ENCODE data around the gene DCDC2. TPM values are rescaled to one million over a fixed set of nuclear protein-coding genes. Genes with fewer than 3 reads are reported as not detected.

DCDC2 gene
- total and polyA plus RNA-seq, 10 donors = 0.02 to 0.03 TPM; not detected in 8

- H3K4me1 ChIP-seq = no peaks in the 10 kb centered on the region
- no peak for TF ChIP-seq CTCF (IDR thresholded peaks at IDR 0.05 in 8 of 11, conservative IDR thresholded peaks at IDR 0.05 in 3 of 11)
- no peak for TF ChIP-seq POLR2AphosphoS5 (IDR thresholded peaks at IDR 0.05)
- TF ChIP-seq POLR2A (IDR thresholded peaks at IDR 0.05) = no peak
- peaks cover 0 to 22% (median 10%) of the 10 kb centered on the region in 8 donors for H3K9me3 ChIP-seq
- WGBS, 5 donors = 69 to 85% (median 75%) methylated on average over 1 of the region's 1 CpG
- no peak overlapping the region for H3K27ac ChIP-seq
- intact Hi-C loops (cut with DNase I; ENCODE audit: low total_unique reads) = no loop called here
- no peak overlapping the region for H3K4me3 ChIP-seq
- no peaks in the 10 kb centered on the region for H3K27me3 ChIP-seq (replicated peaks in 1 of 7)
- no peak for DNase-seq
- no peaks in the 10 kb centered on the region for H3K36me3 ChIP-seq
Measured at GRCh38 chr6:24252280-24252679, 105.6 kb downstream of the DCDC2 start.

- Histone ChIP-seq H3K4me3 (no peak overlapping the region), H3K36me3 (no peaks in the 10 kb centered on the region), H3K27me3 (replicated peaks in 1 of 7) (no peaks in the 10 kb centered on the region), H3K27ac (no peak overlapping the region), H3K9me3 (peaks cover 0 to 22% (median 10%) of the 10 kb centered on the region in 8 donors), H3K4me1 (no peaks in the 10 kb centered on the region)
- TF ChIP-seq CTCF (IDR thresholded peaks at IDR 0.05 in 8 of 11, conservative IDR thresholded peaks at IDR 0.05 in 3 of 11) = no peak
- TF ChIP-seq POLR2A (IDR thresholded peaks at IDR 0.05) = no peak
- TF ChIP-seq POLR2AphosphoS5 (IDR thresholded peaks at IDR 0.05) = no peak
- intact Hi-C loops (cut with DNase I; ENCODE audit: low total_unique reads) = no loop called here
- 73 to 83% (median 77%) methylated on average over 2 of the region's 2 CpGs for WGBS, 5 donors
- DNase-seq = no peak
Measured at GRCh38 chr6:24251339-24251738, 106.5 kb downstream of the DCDC2 start.

DNA sequence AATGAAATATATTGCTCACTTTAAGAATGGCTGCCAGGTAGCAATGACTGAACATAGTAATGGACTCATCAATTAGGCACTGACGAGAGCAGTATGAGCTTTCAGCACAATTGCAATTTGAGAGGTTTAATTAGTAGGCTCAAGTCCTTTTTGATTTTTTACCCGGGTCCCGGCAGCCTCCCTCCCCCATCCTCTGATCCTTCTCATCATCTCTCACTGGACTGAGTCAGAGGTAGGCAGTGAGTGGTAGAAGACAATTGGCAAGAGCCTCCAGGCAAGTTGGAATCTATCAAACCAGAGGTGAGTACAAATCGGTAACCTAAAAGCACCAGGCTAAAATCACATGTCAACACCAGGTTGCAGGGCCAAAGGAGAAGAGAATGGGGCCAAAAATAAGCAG lies 107.9 kb downstream of the DCDC2 start:
- Histone ChIP-seq H3K4me1 (no peaks in the 10 kb centered on the region), H3K36me3 (no peaks in the 10 kb centered on the region), H3K9me3 (peaks cover 0 to 19% (median 10%) of the 10 kb centered on the region in 8 donors), H3K27ac (no peak overlapping the region), H3K27me3 (replicated peaks in 1 of 7) (no peaks in the 10 kb centered on the region), H3K4me3 (no peak overlapping the region)
- TF ChIP-seq POLR2AphosphoS5 (IDR thresholded peaks at IDR 0.05) (no peak), CTCF (IDR thresholded peaks at IDR 0.05 in 8 of 11, conservative IDR thresholded peaks at IDR 0.05 in 3 of 11) (no peak), POLR2A (IDR thresholded peaks at IDR 0.05) (no peak)
- intact Hi-C loops (cut with DNase I; ENCODE audit: low total_unique reads) = no loop called here
- WGBS, 5 donors = 58 to 83% (median 78%) methylated on average over 4 of the region's 4 CpGs
- DNase-seq = no peak

DNA sequence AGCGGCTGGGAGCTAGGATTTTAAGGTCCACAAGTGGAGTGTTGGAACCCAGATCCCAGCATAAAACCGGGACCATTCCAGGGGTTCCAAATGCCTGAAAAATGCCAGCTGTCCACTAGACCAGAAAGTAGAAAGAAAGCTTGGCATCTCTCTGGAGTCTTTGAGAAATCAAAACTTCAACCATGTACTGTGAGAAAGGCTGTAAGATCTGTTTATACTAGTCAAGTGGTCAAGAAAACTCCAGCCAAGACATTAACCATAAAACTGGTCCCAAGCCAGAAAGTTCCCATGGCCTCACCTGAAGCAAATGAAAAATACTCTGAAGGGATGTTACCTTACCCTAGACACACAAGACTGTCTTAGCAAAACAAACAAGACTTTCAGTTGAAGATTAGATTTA lies 112.6 kb downstream of the DCDC2 start:
- intact Hi-C loops (cut with DNase I; ENCODE audit: low total_unique reads) = no loop called here
- Histone ChIP-seq H3K4me3 (no peak overlapping the region), H3K9me3 (no peaks in the 10 kb centered on the region), H3K4me1 (no peaks in the 10 kb centered on the region), H3K27ac (no peak overlapping the region), H3K36me3 (no peaks in the 10 kb centered on the region), H3K27me3 (replicated peaks in 1 of 7) (peaks cover 0 to 9% (median 0%) of the 10 kb centered on the region in 7 donors)
- WGBS, 5 donors = 86 to 93% (median 89%) methylated on average over 2 of the region's 2 CpGs
- TF ChIP-seq POLR2A (IDR thresholded peaks at IDR 0.05) (no peak), CTCF (IDR thresholded peaks at IDR 0.05 in 8 of 11, conservative IDR thresholded peaks at IDR 0.05 in 3 of 11) (no peak), POLR2AphosphoS5 (IDR thresholded peaks at IDR 0.05) (no peak)
- DNase-seq = no peak
